IPS-NIHi11 (cell line): ENCODE measurements around the gene EGFR.
A peak's percentile ranks its signal among the peaks of the same experiment; 100 is the strongest.

Experiments used
- DNase-seq: peaks from one replicate; pipeline ENCODE4 v3.0.0; 2012; ENCODE audit warnings: mixed read lengths, low spot score

The EGFR gene

GRCh38 chr7:55250313-55250712 is 231.5 kb downstream of the EGFR start:
- DNase-seq: peak; percentile 53

- DNase-seq: no peak
These were observed 232.5 kb downstream of the EGFR start for GRCh38 chr7:55251313-55251712.

GRCh38 chr7:55251911-55252310 is 233.1 kb downstream of the EGFR start:
- DNase-seq: no peak

GRCh38 chr7:55252386-55252785 is 233.6 kb downstream of the EGFR start:
- no peak for DNase-seq

GRCh38 chr7:55253188-55253587 is 234.4 kb downstream of the EGFR start:
- DNase-seq: no peak

GRCh38 chr7:55254242-55254595 is 235.4 kb downstream of the EGFR start:
- peak; percentile 33 for DNase-seq

GRCh38 chr7:55254596-55255495 is 236.0 kb downstream of the EGFR start:
- DNase-seq: peak; percentile 93

GRCh38 chr7:55255496-55256445 is 237.0 kb downstream of the EGFR start:
- peak; percentile 85 for DNase-seq

GRCh38 chr7:55258631-55259030 is 239.8 kb downstream of the EGFR start:
- DNase-seq: no peak

- DNase-seq: no peak
These were observed 241.4 kb downstream of the EGFR start for GRCh38 chr7:55260171-55260570.

- no peak for DNase-seq
These were observed 242.0 kb downstream of the EGFR start for GRCh38 chr7:55260676-55261385.
